Stimulated activated CD4-positive, alpha-beta T cell treated with anti-CD3 and anti-CD28 coated beads, Interleukin-15, amount 100 ng/mL, for 24 hours (primary cell): ENCODE measurements around the gene CADM1.

Experiments
- DNase-seq: peaks from one replicate; pipeline ENCODE4 v3.0.0-alpha.2; 2020

The CADM1 gene

DNA sequence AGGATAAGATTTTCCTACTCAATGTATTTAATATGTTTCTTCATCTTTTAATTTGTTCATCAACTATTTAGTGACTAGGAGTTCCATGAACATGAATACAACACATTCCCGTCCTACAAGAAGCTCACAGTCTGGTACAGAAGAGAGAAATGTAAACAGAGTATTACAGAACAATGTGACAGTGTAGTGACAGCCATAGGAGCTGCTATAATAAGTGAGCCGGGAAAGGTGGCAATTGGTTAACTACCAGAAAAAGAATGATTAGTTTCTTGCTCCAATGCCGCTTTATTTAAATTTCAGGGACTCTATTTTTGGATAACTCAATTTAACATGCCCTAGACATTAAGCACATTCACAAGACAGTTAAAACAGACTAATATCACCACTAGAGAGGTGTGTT, 192.3 kb downstream of the CADM1 start:
- no peak for DNase-seq

DNA sequence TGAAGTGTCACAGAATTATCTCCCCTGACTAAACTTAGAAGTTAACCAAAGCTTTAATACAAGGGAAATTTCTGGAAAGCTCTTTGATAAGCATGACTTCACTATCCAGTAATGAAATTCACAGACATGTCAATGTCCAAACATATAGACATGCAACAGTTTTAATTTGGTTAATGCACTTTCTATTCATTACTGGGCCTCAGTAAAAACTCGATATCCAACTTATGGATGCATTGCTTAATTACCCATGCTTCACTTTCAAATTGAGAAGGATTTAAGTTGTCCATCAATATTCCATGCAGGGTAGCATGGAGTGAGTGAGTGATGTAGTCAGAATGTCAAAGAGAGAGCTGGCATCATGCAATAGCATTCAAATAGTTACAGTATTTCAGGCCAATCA, 197.5 kb downstream of the CADM1 start:
- no peak for DNase-seq

DNA sequence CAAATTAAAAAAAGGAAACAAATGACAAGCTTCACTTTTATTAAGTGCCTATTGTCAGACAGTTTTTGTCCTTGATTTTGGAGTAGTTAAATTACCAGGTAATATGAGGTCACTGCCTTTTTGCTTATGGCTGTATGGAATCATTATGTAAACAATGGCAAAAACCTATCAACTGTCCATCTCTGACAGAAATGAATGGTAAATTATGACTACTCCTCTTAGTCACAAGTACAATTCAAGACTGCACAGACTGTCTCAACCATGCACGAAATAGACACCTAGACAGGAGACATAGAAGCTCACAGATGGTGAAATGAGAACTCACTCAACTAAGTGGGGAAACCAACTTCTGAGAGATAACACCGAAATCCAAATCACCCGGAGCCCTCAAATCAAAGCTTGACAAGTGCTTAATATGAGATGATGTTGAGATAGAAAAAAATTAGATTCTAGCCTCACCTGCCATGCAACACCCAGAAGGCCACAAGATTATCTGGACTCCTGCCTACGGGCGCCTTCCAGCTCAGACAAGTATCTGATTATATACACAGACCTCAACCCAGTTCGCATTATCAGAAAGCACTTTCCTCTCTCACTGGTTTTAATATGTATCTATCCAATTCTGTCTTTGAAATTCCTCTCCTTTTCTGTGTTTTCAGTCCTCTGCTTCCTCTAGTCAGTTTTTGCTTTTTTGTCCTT, 199.3 kb downstream of the CADM1 start:
- no peak for DNase-seq

DNA sequence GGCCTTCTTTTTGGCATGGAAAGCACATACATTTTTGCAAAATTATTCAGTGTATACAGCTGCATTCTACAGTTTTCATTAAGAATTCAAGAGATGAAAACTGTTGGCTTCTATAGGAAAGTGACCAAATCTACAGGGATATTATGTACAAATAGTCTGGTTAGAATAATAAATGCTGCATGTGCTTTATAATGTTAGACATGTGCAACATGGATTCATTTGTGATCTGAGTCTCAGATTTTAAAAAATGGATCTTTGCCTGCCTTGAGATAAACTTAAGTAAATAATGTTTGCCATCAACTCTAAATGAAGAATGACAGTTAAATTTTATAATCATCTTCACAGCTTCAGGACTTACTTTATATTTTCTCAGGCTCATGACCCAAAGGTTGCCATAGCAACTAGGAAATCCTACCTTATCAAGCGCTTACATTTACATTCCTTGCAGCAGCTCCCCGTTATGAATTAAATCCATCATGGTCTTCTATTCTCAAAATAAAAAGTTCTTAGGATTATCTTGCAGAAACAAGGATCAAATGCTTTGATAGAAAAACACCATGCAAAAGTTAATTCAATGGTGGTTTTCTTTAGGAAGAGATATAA, 200.2 kb downstream of the CADM1 start:
- no peak for DNase-seq

DNA sequence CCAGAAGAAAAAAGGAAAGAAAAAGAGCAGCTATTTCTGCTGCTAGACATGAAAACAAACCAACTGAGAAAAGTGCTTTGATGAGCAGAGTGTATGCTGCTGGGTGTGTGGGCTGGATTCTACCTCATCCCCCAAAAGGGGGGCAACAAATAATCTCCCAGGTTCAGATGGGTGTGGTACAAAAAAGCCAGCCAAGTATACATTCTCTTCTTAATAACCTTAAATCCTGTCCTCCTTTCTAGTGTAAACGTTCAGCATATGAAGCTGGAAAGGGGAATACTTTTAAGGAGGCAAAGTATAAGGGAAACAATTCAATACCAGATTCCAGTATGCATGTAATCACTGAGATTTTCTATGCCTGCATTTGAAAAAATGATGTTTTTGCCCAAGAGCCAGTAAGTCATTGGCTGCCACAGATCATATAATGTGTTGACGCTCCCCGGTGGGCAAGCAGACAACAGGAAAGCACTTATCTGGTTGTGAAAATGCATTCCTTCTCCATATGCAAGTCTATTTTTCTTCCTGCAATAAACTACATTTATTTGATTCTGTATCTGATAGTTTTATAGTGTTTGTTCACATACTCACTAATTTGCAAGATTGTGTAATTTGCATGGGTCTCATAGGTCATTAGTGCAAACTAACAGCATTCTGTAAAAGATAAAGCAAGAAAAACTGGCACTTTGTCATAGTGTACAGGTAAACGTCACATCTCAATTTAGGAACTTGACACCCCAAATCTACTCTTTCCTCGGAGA, 201.1 kb downstream of the CADM1 start:
- no peak for DNase-seq

DNA sequence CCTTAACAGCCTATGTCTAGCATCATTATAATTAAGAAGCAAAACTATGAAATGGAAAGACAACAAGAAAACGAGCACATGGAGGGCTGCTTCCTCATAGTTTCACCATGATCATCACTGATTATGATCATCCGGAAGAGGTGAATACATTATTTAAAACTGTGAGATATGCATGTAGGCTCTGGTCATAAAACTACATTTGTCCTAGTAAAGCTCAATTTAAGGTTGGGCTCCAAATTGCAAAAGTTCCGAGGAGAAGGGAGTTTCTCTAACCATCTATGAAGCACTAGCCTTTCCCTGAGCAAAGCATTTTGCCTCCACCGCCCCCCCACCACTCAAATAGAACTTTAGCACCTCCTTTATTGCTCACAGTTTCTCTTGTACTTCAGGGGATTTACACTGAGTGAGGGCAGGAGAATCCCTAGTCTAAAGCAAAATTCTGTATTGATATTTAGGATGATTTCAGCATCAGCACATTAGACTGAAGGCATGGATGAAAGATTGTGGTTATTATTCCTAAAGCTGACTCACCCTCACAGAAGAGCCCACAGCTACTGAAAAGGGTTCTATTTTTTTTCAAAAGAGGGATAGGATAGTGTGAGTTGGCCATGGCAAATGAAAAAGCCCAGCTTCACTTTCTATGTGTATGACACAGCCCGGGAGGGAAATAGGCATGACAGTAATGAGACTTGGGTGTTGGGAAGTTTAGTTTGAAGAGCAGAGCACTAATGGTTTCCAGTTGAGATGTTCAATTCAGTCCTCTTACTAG, 203.4 kb downstream of the CADM1 start:
- DNase-seq: no peak

DNA sequence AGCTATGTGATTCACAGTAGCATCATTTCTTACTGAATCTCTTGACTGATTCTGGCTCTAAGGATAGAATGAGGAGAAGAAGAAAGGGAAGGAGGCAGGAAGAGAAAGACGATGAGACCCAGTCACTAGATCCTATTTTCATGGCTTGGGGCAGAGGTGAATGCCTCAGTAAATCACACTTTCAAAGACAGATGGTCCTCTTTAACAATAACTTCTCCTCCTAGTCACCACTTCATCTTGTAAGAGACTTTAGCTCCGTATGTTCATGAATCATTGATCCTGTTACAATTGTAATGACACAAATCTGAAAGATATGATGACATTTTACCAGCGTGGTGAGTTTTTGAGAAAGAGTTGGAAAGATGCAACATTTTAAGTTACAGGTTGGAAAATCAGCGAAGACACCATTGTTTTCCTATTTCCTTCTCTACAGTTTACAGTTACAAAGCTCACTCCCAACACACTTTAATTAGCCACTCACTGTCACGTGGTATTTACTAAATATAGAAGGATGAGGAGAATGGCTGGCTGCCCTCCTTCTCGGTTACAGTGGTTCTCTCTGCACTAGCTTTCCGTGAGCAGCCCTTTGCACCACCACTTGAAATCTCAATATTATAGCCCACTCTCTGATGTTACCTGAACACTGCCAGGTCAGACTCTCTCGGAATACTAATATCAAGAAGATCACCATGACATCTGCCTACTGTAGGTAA, 205.8 kb downstream of the CADM1 start:
- no peak for DNase-seq

DNA sequence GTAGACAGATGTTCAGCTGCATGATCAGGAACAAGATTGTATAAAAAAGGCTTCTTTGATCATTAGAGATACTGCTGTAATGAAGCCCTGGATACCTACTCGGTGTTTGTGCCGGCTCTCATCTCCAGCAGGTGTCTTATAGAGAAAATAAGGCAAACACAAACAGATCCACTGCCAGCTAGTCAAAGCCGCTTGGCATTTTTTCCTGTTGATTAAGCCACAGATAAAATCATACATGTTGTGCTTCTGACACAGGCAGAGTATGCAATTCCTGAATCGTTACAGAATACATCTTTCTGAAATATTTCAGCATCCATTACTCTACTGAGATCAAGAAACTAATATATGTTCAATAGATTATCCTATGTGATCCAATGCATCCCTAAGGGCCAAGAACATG, 206.9 kb downstream of the CADM1 start:
- DNase-seq: no peak

DNA sequence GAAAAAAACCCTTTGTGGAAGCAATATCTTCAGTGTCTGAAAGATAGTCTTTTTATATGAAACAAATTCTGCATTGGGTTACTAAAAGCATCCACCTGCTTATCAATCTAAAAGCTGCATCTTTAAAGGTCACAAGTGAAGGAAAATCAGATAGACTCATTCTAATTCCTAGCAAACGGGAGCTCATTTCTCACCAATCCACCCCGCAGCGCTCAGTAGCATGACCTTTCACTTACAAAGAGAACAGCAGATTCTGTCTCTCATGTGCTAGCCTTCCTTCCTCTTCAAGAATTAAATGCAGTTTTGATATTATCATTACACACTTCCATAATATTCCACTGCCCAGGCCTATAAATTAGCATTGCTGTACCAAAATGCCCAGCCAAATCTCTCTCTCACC, 212.9 kb downstream of the CADM1 start:
- no peak for DNase-seq

DNA sequence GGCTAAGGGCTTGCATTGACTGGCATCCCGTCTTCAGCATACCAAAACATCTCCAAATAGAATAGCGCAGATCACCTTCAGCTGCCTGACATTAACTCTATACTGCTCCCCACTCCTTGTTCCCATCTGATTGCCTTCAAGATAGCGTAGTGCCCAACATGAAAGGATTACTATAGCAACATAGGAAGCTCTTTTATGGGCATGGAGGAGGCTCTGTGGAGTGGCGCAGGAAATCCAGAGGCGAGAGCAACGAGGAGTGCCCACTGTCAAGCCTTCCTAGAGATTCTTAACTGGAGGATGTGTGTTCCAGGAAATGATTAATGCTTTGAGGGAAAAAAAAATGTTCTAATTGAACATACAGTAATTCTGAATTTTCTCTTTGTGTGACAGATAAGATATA, 213.3 kb downstream of the CADM1 start:
- no peak for DNase-seq

DNA sequence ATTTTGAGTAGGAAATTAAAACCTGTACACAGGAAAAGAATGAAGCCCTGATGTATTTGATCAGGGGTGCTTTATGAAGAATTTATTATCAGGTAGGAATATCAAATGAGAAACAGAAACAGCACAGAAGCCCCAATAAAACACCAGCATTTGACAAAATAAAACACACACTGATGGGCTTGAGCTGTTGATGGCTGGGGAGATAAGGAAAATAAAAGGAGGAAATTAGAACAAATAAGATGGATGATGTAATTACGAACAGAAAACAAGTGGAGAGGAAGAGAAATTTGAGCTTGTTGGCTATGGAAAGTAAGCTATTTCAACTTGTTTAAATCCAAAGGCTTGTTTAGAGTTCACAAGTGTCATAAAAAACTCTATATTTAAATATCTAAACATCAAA, 213.7 kb downstream of the CADM1 start:
- no peak for DNase-seq

DNA sequence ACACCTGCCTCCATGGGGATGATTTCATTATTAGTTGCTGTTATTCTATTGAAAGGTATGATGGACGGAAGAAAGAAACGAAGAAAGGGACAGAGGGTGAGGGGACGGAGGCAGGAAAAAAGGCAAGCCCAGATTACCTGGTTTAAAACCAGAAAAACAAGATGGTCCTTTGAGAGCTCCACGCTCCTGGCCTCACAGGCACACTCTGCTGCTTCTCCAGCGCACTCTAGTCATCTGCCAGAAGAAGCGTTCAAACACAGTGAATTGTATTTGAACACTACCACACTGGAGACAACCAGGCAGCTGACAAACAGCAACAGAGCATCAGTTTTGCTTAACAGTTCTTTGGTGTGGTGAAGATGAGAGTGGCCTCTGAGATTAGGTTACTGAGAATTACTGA, 216.9 kb downstream of the CADM1 start:
- no peak for DNase-seq

DNA sequence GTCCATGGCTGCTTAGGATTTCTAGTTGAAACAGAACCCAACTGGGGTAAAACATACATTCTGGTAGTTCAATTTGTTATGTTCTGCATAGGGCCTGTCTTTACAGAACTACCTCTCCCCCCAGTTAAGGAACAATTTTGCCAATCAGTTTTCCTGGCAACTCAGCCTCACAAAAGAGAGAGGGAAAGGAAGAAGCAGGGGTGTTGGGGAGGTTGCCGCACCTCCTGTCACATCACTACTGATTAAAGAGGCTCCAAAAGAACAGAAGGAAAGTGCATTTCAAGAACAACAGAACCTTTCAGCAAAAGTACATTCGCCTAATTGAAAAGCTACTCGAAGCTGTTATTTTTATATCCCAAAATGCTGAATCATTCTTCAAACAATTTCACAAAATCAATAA, 217.6 kb downstream of the CADM1 start:
- no peak for DNase-seq

DNA sequence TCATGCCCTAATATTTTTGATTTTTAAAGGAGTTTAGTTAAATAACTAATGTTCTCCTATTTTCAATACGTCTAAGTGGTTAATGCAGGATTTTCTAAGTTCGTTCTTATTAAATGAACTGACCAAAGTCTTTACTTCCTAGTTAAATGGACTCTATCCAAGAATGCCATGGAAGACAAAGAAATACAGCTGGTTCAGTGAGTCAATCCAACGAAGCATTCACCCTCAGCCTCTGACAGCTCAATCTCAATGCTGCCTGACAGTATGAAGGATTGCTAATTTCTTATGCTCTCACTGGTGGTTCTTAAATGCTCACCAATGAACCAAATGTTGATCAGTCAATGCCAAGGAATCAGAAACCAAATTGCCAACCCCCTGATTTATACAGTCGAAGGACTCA, 219.4 kb downstream of the CADM1 start:
- DNase-seq: no peak

DNA sequence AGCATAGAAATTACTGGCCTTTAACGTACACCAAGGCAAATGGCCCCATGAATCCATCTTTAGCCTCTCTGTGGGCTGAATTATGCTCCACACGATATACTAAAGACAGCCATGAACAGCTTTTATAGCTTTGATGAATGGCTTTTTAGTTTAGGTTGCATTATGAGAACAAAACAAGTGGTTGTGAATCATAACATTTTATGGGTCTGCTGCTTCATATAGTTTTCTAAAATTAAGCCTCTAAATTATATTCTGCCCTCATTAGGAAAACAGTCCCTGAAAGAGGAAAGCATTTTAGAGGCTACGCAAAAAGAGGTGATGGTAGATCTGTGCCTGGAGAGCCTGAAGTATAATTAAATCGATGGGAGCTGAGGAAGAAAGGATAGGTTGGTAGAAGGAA, 221.3 kb downstream of the CADM1 start:
- DNase-seq: no peak

DNA sequence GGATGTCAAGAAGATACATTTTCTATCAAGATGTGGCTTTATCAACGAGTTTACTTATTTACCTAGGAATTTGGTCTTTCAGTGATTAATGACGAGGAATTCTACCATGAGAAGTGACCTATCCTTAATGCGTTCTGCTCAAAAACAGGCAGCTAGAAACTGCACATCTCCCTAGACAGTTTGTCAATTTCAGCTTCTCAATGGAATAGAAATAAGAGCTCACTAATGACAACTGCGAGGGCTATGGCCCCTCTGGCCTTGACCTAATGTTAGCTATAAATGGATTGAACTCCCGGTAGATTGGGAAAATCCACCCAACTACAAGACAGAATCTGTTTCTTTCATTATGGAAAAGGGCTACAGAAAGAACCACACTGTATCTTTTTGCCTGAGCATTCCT, 223.4 kb downstream of the CADM1 start:
- no peak for DNase-seq

DNA sequence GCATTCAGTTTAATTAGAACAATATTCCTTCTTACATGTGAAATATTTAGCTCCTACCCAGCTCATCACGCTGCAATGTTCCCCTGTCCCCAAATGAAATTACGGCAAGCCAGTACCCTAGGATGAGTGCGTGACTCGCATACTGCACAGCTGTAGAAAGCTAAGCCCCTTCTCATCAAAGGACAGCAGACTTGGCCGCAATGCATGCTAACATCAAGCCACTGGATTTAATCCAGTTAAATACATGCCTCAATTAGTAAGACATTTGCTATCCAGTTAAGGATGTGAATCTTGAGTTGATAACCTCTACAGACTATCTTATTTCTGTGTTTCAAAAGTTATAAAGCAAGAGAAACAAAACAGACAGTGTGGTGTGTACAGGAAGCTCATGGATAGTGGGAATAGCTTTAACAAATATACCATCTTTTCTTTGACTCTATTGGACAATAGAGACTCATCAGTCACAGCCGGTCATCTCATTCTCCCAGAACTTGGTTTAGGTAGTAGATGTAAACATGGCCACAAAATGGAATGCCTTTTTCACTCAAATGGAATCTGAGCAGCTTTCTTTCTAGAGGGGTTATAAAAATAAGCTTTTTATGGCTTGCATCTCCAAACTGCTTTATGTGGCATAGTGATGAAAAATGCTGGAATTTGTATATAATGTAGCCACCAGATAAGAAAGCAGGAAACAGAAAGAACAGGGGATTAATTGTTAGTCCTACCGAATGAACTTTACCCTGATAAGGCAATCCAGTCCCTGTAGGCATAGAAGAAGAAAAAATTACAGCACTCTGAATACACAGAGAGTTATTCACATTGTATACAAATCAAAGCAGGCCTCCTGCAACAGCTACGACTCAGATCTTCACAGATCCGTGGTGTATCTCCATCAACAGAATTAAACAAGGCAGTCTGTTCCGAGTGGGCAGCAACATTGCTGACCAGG, 224.1 kb downstream of the CADM1 start:
- no peak for DNase-seq

DNA sequence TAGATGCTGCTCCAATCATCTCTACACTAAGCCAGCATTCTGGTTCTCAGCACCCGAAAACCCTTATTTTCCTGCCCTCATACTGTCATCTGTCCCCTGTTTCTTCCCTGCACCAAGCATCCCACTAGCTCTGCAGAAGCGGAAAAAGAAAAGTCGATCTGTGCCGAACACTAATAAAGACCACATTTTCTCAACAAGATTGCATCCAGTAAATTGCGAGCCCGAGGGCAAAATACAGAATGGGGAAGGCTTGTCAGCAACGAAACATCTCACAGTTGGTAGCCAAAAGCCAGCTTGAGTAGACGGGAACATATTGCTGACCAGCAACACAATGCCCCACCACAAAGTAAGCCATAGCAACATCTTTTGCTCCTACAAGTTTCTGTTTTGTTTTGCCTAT, 227.4 kb downstream of the CADM1 start:
- no peak for DNase-seq

DNA sequence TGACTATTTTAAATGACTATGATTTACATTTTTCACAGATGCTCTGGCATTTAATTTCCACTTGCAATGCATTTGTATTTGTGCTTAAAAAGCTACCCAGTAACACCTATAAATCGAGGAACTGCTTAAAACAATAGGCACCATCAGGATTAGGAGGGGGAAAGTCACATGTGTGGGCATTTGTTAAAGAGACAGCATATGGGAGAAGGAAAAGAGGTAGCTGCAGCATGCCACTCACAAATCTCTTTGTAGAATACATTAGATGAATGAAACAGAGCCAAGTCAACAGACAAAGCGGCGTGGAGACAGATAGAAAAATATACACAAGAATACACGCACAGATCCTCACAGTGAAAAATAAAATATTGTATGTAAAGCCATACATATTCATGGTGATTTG, 228.0 kb downstream of the CADM1 start:
- DNase-seq: no peak

DNA sequence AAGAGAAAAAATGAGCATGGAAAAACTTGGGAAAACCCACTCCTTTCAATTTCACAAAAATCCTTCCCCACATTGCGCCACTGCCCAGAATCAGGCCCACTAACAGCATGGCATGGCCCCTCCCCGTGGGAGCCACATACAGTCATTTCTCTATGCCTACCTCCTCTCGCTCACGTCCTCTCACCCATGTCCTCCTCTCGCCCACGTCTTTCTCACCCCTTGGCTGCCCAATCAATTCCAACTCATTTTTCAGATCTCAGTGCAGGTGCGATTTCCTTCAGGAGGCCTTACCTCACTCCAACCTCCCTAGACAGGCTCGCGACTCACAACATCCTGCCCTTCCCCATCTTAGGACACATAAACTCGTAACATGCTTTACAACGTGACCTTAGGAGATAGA, 229.2 kb downstream of the CADM1 start:
- no peak for DNase-seq

DNA sequence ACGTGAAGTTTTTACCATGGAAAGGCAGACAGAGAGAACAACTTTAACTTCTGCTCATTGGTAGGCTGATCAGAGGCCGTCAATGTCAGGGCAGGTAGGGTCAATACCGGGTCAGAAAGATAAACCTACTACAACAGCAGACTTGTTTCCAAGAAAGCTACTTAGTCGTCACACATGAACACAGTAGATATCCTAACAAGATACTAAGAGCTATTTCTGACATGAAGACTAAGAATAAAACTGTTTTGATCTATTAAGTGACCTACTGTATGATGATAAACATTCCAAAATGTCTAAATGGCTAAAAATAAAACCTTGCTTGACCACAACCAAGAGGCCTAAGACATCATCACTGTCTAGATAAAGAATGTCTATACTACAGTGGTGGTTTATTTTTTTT, 231.3 kb downstream of the CADM1 start:
- DNase-seq: no peak

DNA sequence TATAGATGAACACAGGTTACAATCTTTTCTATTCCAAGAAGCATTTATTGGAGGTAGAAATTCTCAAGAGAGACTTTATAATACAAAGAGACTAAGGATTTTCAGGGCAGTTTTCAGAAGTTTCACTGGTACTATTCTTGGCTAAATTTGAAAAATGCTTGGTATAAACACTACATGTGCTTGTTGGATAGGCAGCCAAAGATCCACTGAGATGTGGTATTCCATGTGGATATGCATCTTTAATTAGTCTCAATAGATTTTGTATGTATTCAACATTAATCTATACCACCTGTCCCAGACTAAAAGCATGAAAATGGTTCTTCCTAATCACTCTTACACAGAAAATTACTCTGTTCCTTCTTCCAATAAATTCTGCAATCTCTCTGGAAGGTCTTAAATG, 232.6 kb downstream of the CADM1 start:
- no peak for DNase-seq
